ENCODE results near the gene RALGPS1.
"Not testable (repeated sequence)": the region's sequence is repeated elsewhere in the genome, so short reads cannot be mapped to it uniquely, and the experiment has no call there.

Gene RALGPS1

DNA sequence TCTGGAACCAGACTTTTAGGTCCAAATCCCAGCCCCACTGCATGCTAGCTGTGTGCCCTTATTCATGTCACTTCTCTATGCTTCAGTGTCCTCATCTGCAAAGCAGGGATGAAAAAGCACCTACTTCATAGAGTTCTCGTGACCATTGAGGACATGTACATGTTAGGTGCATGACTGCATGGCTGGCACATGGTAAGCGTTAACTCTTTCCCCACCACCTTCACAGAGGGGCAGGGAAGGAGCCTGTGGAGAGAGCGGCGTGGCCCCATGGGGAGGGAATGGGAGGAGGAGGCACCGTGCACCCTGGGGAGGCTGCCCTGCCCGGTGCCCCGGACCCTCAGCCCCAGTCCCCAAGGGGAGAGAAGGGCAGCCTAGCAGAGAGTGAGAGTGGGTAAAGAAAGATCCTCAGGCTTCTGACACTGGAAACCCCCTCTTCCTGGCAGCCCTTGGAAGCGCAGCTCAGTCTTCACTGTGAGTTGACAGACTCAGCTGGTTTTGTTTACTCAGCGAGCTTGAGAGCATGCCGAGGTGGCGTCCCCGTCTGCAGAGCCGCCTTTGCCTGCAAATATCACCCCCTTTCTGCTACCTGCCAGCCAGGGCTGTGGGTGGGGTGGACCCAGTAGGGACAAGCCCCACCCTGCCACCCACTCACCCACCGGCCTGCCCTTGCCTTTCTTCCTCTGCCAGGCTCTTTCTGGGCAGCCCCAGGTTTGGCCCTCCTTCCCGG lies 218.5 kb downstream of the RALGPS1 start:
- DNase-seq (ENCODE audit: low read depth in 1 of 2, low spot score in 1 of 2): no peak

DNA sequence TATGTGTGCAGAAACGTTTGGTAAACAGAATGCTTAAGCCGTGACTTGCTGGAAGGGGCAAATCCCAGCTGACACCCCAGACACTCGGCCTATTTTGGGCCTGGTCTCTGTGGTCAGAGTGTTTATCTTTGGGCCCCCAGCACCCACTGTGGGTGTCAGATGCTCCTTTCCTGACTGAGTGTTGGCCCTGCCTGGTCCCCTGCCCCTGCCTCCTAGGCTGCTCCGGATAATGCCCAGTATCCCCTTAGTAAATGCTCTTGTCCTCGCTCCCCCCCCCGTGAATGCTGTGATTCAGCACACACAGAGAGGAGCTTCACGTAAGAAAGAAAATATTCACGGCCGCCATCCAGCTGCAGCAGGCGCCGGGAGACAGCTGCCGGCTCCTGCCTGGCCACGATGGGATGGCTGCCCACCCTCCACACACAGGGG lies 219.2 kb downstream of the RALGPS1 start:
- no peak for DNase-seq (ENCODE audit: low read depth in 1 of 2, low spot score in 1 of 2)

DNA sequence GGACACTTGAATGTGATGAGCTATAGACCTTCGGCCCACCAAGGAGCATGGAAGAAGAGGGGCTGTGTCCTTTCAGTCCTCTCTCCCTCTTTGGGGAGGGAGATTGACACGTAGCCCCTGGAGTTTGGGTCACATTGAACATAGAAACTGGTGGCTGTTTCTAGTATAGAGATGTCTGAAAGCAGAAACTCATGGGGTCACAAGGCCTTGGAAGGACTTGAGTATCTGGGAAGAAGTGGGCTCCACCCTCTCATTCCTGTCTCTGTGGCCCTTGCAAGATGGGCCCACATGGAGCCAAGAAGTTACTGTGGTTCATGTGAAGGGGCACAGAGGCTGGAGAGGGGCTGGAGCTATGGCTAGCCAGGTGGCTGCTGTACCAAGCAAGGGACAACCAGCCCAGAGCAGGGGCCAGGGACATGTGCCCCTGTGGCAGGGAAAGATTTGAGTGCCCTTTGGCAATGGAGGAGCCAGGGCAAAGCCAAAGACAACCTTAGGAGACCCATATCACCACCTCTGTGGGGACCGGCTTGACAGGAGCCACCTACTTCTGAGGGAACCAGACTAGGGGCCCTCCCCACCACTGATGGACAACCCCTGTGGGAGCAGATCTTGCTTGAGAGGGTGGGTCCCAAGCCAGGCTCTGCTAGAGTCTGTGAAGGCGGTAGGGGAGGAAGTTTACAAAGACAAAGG lies 220.6 kb downstream of the RALGPS1 start:
- DNase-seq (ENCODE audit: low read depth in 1 of 2, low spot score in 1 of 2): no peak

DNA sequence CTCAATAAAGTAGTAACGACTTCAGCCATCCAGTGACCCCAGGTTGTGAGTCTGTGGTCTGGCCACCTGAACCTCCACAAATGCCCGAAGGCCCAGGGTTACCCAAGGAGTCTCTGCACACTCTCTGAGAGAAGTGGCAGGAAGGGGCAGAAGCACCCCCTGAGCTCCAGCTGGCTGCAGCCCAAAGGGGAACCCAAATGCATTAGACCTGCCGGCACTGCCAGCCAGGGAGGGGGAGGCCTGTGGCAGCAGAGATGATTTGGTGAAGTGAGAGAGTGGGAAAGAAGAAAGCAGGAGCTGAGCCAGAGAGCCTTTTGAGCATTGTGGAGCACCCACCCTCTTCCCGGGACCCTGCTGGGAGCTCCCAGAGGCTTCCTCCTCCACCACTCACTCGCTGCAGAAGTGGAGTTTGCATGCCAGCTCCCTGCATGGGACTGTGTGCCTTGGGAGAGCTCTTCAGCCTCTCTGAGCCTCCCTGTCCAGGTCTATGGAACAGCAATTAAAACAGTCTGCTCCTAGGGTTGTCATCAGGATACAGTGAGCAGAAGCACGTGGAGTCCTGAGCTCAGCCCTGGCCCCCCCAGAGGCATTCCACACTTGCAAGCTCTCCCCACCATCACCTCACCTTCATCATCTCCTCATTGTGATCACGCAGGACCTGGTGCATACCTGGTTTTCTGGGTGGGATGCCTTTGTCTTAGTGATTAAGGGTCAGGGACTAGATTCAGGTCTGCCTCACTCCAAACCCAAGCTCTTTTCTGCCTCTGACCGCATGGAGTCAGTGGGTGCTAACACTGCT lies 221.7 kb downstream of the RALGPS1 start:
- DNase-seq (ENCODE audit: low read depth in 1 of 2, low spot score in 1 of 2): no peak

- DNase-seq (ENCODE audit: low read depth in 1 of 2, low spot score in 1 of 2): no peak
These were observed 222.5 kb downstream of the RALGPS1 start for GRCh38 chr9:127136880-127137639.

DNA sequence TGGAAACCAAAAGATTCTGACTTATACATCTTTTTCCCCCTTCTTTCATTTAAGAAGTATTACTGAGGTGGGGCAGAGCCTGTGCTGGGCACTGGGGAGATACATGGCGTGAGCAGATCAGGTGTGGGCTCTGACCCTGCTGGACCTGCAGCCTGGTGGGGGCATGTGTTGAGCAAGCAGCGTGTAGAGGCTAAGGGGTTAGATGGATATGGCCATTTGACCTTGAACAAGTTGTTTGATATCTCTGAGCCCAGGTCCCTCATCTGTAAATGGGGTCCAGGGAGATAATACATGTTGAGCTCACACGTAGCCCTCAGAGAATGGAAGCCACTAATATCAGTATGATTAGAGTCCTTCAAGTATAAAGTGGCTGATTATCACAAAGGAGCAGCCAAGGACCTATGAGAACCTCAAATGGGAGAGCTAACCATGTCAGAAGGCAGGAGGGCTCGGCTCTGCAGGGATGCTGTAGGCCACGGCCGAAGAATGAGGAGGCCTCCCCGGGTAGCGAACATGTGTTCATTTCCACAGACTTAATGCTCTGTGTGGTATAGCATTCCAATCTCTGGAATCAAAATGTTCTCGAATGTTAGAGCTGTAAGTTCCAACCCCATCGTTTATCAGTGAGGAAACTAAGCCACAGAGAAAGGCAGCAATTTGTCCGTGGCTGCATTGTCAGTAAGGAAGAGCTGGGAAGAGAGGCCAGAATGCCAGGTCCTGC lies 223.2 kb downstream of the RALGPS1 start:
- no peak for DNase-seq (ENCODE audit: low read depth in 1 of 2, low spot score in 1 of 2)

DNA sequence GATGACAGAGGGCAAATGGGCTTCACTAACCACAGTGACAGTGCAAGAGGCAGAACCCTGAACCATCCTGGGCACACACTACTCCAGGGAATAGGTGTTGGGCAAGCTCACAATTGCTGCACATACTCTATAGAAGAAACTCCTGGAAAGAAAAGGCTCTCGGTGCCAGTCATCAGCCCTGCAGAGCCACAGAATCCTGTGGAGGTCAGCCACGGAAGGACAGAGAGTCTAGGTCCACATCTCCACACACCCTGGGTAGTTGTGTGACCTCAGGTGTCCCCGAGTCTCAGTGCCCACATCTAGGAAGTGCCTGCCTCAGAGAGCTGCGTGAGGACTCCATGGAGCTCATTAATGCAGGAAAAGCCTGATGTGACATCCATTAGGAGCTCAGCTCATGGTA lies 223.9 kb downstream of the RALGPS1 start:
- DNase-seq (ENCODE audit: low read depth in 1 of 2, low spot score in 1 of 2): no peak

DNA sequence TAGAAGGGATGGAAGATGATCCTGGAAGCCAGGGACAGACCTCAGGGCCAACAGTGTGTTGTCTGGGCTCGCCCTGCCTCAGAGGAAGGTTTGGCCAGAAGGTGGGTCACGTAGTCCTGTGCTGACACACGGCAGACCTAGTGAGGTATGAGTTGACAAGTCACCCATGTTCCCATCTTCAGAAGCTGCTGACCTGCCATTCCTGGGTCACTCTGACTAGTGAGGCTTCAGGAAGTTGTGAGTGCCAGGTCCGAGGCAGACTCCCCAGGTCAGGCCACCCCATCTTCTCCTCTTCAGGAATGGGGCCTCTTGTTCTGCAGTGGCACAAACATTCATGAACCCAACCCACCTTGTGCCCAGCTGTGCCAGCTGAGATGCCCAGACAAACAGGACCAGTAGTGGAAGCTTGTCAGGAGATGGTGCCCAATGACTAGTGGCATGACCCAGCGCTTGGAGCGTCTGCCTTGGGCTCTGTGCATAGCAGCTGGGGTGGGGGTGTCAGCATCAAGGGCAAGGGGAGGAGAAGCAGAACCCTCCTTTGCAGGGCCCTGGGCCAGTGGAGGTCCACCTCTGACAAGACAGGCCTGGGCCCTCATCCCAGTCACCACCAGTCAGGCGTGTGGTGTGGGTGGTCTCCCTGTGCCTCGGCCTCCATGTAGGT lies 224.6 kb downstream of the RALGPS1 start:
- no peak for DNase-seq (ENCODE audit: low read depth in 1 of 2, low spot score in 1 of 2)

DNA sequence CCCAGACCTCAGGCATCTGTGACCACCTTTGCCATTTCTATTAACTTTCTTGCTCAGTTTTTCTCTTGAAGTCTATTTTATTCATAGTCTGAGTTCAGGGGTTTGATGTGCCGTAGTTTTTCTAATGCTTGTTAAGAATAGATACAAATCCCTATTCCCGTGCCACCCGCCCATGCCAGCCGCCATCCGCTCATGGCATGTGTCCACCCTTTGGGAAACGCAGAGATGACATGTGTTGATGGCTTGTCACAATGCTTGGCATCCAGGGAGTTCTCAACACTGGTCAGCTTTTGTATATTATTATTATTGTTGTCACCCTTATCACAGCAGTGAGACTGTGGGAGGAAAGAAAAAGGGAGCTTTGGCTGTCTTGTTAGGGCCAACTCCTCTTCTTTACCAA lies 225.2 kb downstream of the RALGPS1 start:
- no peak for DNase-seq (ENCODE audit: low read depth in 1 of 2, low spot score in 1 of 2)

DNA sequence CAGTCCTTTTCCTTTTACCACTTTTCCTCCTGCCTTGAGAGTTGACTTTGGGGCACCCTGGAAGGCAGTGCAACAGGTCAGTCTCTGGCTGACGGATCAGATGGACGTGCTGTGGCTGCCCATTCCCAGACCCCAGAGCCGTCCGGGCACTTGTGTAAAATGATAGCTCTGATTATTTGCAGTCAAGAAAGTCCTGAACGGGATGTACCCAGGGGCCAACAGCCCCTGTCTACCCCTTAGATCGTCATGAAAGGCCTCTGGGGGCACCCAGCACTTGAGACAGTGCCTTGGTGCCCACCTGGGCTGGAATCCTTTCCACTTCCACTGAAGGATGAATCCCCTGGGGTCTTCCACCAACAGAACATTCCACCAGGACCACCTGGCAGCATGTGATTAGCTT lies 225.6 kb downstream of the RALGPS1 start:
- no peak for DNase-seq (ENCODE audit: low read depth in 1 of 2, low spot score in 1 of 2)

DNA sequence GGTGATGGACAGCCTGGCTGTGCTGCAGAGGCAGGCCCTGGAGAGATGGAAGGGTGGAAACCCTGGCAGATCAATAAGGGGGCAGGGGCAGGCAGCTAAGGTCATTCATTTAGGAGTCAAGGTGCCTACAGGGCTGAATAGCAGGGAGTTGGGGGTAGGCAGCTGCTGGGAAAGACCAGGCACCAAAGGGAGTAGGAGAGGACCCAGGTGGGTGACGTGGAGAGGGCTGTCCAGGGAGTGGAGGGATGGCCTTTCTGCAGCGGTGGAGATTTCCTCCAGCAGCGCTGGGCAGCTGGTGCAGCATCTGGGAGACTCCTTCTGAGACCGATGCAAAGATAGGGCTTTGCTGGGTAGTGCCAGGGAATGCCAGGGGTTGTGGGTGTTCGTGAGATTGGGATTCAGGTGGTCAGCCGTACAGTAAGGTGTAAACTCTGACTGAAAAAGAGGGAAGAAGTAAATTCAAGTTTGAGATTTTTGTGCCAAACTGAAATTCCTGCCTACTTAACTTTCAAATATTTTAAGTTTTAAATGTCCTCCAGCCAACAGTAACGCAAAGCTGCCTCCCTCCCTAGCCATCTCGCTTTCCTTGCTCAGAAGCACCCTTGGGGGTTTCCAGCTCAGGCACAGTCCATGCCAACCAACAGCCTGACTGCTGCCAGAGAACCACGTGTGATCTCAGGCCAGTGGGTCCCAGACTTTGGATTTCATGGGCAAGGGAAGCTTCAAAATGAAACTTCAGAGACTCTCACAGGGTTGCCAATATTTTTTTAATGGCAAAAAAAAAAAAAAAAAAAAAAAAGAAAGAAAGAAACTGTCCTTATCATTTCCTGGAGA lies 226.5 kb downstream of the RALGPS1 start:
- DNase-seq (ENCODE audit: low read depth in 1 of 2, low spot score in 1 of 2): no peak

- no peak for DNase-seq (ENCODE audit: low read depth in 1 of 2, low spot score in 1 of 2)
These were observed 227.7 kb downstream of the RALGPS1 start for GRCh38 chr9:127142291-127142690.

DNA sequence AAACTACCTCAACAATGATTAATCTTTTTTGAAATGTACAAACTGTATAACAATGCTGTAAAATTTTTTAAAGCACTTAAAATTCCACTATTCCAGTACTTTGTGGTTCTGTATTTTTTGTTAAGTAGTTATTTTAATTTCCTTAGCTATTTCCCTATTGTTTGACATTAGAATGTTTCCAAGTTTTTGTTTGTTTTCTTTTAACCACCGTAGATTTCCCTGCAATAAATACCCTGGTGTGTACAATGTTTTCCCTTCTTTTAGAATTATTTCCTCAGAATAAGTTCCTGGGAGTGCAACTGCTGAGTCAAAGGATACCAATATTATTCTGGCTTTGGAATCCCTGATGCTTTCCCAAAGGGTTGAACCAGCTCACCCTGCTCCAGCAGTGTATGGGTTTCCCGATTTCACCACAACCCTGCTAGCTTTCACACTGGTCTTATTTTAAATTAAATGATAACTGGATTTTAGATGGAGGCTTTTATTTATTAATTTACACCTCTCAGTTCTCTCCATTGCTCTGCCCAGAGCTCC lies 228.4 kb downstream of the RALGPS1 start:
- DNase-seq (ENCODE audit: low read depth in 1 of 2, low spot score in 1 of 2): no peak

- DNase-seq (ENCODE audit: low read depth in 1 of 2, low spot score in 1 of 2): no peak
These were observed 229.4 kb downstream of the RALGPS1 start for GRCh38 chr9:127143920-127144465.

- DNase-seq (ENCODE audit: low read depth in 1 of 2, low spot score in 1 of 2): no peak
These were observed 230.3 kb downstream of the RALGPS1 start for GRCh38 chr9:127144670-127145445.

DNA sequence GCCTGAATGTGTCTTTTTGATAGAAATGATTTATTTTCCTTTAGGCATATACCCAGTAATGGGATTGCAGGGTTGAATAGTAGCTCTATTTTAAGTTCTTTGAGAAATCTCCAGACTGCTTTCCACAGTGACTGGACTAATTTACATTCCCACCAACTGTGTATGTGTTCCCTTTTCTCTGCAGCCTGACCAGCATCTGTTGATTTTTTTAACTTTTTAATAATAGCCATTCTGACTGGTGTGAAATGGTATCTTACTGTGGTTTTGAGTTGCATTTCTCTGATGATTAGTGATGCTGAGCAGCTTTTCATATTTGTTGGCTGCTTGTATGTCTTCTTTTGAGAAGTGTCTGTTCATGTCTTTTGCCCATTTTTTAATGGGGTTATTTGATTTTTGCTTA lies 232.3 kb downstream of the RALGPS1 start:
- DNase-seq (ENCODE audit: low read depth in 1 of 2, low spot score in 1 of 2): not testable (repeated sequence)

DNA sequence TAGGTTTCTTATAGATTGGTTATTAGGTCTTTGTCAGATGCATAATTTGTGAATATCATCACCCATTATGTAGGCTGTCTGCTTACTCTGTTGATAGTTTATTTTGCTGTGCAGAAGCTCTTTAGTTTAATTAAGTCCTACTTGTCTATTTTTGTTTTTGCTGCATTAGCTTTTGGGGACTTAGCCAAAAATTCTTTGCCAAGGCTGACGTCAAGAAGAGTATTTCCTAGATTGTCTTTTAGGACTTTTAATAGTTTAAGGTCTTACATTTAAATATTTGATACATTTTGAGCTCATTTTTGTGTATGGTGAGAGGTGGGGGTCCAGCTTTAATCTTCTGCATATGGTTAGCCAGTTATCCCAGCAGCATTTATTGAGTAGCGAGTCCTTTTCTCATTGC lies 232.7 kb downstream of the RALGPS1 start:
- no peak for DNase-seq (ENCODE audit: low read depth in 1 of 2, low spot score in 1 of 2)

DNA sequence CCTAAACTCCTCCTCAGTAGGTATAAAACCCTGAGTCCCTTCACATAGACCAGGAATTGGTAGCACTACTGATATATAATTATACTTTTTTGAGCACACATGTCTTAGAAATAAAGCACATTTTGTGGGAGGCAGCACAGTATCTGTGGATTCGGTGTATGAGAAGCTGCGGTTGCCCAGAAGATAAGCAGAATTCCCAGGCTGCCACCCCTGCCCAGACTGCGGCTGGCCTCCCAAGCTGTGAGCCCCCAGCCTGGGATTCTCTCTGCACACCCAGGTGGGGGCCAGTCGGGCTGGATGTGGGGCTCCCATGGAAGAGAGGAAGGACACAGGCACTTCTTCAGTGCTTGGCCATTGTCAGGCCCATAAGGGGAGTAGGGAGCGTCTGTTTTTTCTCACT lies 233.4 kb downstream of the RALGPS1 start:
- no peak for DNase-seq (ENCODE audit: low read depth in 1 of 2, low spot score in 1 of 2)
